ENCODE data around the gene DCBLD2.
"Not testable (repeated sequence)": the region's sequence is repeated elsewhere in the genome, so short reads cannot be mapped to it uniquely, and the experiment has no call there.

The DCBLD2 gene

GRCh38 chr3:98839846-98840245, 61.6 kb downstream of the DCBLD2 start:
- Histone ChIP-seq H3K27me3 (ENCODE audit: insufficient read depth, poor library complexity, severe bottlenecking) (no peaks in the 10 kb centered on the region), H3K4me3 (replicated peaks; ENCODE audit: insufficient read depth, low read length) (no peak overlapping the region), H3K27ac (replicated peaks) (no peak overlapping the region)
- TF ChIP-seq CTCF (IDR thresholded peaks at IDR 0.05; ENCODE audit: insufficient read depth, low read length) = no peak
- TF ChIP-seq REST (IDR thresholded peaks at IDR 0.05; ENCODE audit: insufficient replicate concordance, low read depth) = no peak
- TF ChIP-seq GABPA (IDR thresholded peaks at IDR 0.05; ENCODE audit: low read depth) = no peak
- TF ChIP-seq SPI1 (IDR thresholded peaks at IDR 0.05; ENCODE audit: borderline replicate concordance, low read depth) = no peak
- no peak for TF ChIP-seq POLR2AphosphoS5 (IDR thresholded peaks at IDR 0.05; ENCODE audit: low read depth)
- no peak for DNase-seq (ENCODE audit: low read depth in 1 of 2, low spot score in 1 of 2)

- not testable (repeated sequence) for H3K4me3 ChIP-seq (replicated peaks; ENCODE audit: insufficient read depth, low read length); DNase-seq (ENCODE audit: low read depth in 1 of 2, low spot score in 1 of 2); H3K27ac ChIP-seq (replicated peaks); H3K27me3 ChIP-seq (ENCODE audit: insufficient read depth, poor library complexity, severe bottlenecking)
These were observed 70.4 kb downstream of the DCBLD2 start for GRCh38 chr3:98831060-98831459.

GRCh38 chr3:98829246-98829832, 72.2 kb downstream of the DCBLD2 start:
- H3K4me3 ChIP-seq (replicated peaks; ENCODE audit: insufficient read depth, low read length) = no peak overlapping the region
- DNase-seq (ENCODE audit: low read depth in 1 of 2, low spot score in 1 of 2) = no peak
- TF ChIP-seq POLR2AphosphoS5 (IDR thresholded peaks at IDR 0.05; ENCODE audit: low read depth) = no peak
- no peak for TF ChIP-seq CTCF (IDR thresholded peaks at IDR 0.05; ENCODE audit: insufficient read depth, low read length)
- TF ChIP-seq GABPA (IDR thresholded peaks at IDR 0.05; ENCODE audit: low read depth) = no peak
- TF ChIP-seq SPI1 (IDR thresholded peaks at IDR 0.05; ENCODE audit: borderline replicate concordance, low read depth) = no peak
- TF ChIP-seq REST (IDR thresholded peaks at IDR 0.05; ENCODE audit: insufficient replicate concordance, low read depth) = no peak
- H3K27ac ChIP-seq (replicated peaks) = no peak overlapping the region
- no peaks in the 10 kb centered on the region for H3K27me3 ChIP-seq (ENCODE audit: insufficient read depth, poor library complexity, severe bottlenecking)

GRCh38 chr3:98827221-98827920, 74.1 kb downstream of the DCBLD2 start:
- no peak overlapping the region for H3K4me3 ChIP-seq (replicated peaks; ENCODE audit: insufficient read depth, low read length)
- DNase-seq (ENCODE audit: low read depth in 1 of 2, low spot score in 1 of 2) = no peak

More at GRCh38 chr3:98827221-98827920, 74.1 kb downstream of the DCBLD2 start:
- Histone ChIP-seq H3K27ac (replicated peaks) (no peak overlapping the region), H3K27me3 (ENCODE audit: insufficient read depth, poor library complexity, severe bottlenecking) (no peaks in the 10 kb centered on the region)
- TF ChIP-seq POLR2AphosphoS5 (IDR thresholded peaks at IDR 0.05; ENCODE audit: low read depth) (no peak), REST (IDR thresholded peaks at IDR 0.05; ENCODE audit: insufficient replicate concordance, low read depth) (no peak), GABPA (IDR thresholded peaks at IDR 0.05; ENCODE audit: low read depth) (no peak)
